SK-MEL-5 (cell line): ENCODE measurements around the gene WDR73. TPM values are rescaled to one million over a fixed set of nuclear protein-coding genes. Genes with fewer than 3 reads are reported as not detected.
A peak's percentile ranks its signal among the peaks of the same experiment; 100 is the strongest.

Experiments
- DNase-seq: peaks from one replicate; pipeline ENCODE4 v3.0.0-alpha.2; 2016; ENCODE audit warnings: low read depth, low spot score
- in situ Hi-C: cut with HindIII; loops from 2 replicates; pipeline ENCODE4 v1.10.0; 2016; ENCODE audit warnings: low sequenced_read_pairs, high pct_unique_total_duplicates, low pct_unique_long_range_greater_than_20kb
- total RNA-seq: library from RNA; depleted of rRNA; stranded (reverse); fragments of >200 nt; shearing (Covaris generic); gene quantifications from 2 replicates; pipeline ENCODE4 v1.2.3, GENCODE V29; 2014; rRNA removed

Gene WDR73
- total RNA-seq, 1 experiment from 2014 or later, result 31.5 TPM

DNA sequence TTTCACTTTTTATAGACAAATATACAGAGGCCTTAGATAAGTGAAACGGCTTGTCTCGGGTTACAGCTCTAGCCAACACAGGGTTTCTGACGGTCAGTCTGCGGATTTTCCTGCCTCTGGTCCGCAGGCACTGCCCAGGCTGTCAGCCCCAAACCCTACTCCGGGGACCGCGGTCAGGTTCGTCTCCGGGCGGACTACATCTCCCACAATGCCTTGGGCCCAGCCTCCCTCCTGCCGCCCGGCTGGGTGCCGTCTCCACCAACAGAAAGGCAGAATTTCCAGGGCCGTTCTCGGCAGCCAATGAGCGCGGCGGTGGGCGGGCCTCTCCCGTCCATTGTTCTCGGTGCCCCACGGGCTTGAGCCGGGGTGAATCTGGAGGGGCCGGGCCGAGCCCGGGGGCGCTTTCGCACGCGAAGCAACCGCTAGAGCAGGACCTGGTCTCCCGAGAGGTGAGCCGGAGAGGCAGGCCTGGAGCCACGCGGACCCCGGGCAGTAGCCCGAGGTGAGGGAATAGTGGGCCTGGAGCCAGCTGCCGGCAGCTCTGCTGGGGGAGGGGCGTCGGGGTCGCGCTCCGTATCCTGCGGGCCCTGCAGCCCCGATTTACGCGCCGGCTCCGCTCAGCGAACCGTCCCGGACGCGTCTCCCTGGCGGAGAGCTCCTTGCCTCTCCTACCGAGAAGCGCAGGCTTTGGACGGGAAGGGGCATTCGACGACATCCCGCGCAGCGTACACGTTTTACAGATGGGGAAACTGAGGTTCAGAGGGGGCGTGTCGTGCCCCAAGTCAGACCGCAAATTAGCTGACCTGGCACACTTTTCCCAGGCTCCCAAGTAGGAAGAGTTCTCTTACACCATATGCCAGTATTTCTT, 53.2 kb downstream of the WDR73 start, which contains the start of gene ZSCAN2:
Gene ZSCAN2, plus strand, starts transcription at position 323 of the 868 bp plus-strand sequence. CDS start 2,919 bp downstream, outside the sequence.
- DNase-seq, result peak; percentile 95
- in situ Hi-C loops, result no loop called here

DNA sequence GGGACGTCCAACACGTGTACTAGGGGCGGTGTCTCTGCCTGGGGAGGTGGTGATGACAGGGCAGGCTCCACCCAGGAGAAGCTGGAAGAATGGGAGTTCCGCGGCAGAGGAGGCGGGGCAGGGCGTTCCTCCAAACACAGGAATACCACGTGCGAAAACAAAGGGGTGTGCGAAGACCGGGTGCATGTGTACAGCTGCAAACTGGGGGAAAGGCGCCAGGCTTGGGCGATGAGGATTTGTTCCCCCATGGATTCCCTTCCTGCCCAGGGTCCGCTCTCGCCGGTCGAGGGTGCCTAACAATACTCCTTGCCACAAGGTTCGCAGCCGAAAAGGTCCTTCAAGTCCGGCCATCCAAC, 53.8 kb downstream of the WDR73 start:
- peak; percentile 83 for DNase-seq
- in situ Hi-C loops, result no loop called here

DNA sequence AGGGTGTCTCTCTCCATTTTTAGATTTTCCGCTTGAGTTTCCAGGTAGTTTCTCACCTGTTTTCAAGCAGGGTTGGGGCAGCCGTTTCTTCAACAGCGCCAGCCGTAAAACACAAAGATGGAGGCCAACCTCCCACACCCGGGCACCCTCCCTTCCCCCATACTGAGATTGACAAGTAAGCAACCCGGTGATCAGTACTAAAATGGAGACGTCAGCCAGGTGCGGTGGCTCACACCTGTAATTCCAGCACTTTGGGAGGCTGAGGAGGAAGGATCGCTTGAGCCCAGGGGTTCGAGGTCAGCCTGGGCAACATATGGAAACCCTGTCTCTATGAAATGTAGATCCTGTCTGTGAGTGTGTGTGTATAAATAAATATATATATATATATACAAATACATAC, 54.2 kb downstream of the WDR73 start:
- in situ Hi-C loops, result no loop called here
- no peak for DNase-seq

DNA sequence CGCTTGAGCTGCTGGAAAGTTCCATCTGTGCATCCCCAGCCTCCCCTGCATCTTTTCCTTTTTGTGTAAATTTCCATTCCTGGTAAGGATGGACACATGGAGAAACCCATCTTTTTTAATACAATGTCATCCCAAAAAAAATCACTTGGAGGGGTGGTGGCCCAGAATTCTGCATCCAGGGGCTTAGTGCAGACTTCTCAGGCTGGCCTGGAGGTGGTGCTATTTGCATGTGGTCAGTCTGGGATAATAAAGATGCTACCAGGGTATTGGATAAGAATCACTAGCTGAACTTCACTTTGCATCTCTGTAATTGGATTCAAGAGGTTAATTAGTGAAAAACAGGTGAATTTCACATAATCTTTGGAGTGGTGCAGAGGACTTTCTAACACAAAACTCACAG, 55.1 kb downstream of the WDR73 start:
- in situ Hi-C loops, result no loop called here
- peak; percentile 80 for DNase-seq

DNA sequence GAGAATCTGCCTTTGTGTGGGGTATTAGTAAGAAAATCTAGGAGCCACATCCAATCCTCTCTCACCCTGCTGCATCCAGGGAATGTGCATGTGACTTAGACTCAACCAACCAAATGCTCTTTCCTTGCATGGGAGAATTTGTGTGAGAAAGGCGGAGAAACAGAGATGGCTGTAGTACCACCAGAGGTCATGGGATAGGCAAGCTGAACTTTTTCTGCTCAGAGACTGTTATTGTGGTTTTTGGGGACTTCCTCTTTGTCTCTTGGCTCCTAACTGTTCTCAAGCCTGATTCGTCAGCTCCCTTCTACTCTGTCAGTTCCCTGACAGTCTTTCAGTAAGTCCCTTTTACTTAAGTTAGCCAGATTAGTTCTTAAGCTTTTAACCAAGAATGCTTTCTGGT, 55.8 kb downstream of the WDR73 start:
- peak; percentile 92 for DNase-seq
- in situ Hi-C loops, result no loop called here

DNA sequence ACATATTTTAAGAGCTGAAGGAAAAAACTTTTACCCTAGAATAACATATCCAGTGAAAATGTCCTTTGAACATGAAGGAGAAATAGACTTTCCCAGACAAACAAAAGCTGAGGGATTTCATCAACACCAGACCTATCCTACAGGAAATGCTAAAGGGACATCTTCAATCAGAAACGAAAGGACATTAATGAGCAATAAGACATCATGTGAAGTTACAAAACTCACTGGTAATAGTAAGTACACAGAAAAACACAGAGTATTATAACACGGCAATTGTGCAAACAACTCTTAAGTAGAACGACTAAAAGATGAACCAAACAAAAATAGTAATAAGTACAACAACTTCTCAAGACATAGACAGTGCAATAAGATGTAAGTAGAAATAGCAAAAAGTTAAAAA, 56.8 kb downstream of the WDR73 start:
- DNase-seq, result no peak

DNA sequence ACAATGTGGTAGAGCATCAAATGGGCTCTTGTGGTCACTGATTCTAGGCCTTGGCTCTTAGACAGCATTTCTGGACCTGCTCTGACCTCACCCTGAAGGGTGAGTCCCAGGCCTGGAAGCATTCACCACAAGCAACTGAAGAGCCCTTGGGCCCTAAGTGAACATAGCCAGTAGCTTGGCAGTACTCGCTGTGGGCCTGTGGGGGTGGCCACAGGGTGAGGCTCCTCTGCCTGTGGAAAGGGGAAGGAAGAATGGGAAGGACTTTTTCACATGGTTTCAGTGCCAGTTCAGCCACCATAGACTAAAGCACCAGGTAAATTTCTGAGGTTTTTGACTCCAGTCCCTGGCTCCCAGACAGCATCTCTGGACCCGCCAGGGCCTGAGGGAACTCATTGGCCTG, 58.4 kb downstream of the WDR73 start:
- in situ Hi-C loops, result no loop called here
- DNase-seq, result no peak

More for the DNA sequence above, 56.8 kb downstream of the WDR73 start:
- in situ Hi-C loops, result no loop called here

DNA sequence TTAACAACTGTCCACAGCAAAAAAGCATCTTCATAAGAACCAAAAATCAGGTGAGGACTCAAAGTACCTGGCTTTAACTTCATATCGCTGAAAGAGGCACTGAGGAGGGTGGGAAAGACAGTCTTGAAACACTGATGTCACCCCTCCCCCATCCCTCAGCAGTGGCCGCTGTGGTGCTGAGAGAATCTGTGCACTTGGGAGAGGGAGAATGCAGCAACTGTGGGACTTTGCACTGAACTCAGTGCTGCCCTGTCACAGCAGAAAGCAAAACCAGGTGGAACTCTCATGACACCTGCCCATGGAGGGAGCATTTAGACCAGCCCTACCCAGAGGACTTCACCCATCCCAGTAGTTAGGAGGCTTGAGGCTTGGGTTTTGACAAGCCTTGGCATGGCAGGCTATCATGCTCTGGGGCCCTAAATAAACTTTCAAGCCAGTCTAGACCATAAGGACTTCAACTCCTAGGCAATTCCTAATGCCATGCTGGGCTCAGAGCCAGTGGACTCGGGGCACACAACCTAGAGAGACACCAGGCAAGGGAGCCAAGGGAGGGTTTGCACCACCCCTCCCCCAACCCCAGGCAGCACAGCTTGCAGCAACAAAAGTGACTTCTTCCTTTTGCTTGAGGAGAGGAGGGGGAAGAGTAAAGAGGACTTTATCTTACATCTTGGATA, 59.3 kb downstream of the WDR73 start:
- in situ Hi-C loops, result no loop called here

DNA sequence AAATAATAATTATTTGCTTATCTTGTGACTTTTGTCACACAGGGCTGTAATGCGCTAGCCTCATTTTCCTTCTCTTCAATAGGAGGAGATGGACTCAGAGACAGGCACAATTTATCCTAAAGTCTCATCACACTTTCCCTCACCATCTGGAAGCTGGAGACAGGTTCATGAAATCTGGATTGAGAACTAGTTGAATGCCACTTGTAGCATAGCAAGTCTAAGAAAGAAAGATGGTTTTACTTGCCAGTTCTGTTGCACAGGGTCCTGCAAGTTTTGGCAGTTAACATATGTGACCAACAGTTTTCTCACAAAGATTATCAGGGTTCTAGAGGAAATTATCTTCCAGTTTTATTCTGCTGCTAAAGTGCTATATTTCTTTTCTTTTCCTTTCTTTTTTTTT, 62.3 kb downstream of the WDR73 start:
- in situ Hi-C loops, result no loop called here
- no peak for DNase-seq

More for the DNA sequence above, 59.3 kb downstream of the WDR73 start:
- no peak for DNase-seq

DNA sequence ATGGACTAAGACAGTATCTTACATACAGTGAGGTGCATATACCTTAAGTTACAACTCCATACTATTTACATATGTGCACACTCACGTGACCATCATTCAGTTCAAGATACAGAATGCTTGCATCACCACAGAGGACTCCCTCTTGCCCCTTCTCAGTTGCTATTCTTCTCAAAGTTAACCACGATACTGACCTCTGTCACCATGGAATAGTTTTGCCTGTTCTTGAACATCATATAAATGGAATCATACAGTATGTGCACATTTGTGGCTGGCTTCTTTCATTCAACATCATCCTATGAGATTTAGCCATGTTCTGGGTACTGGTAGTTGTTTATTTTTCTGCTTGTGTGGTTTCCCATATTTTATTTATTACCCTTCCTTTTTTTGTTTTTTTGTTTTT, 63.7 kb downstream of the WDR73 start:
- DNase-seq, result no peak
- in situ Hi-C loops, result no loop called here

Other genes with a start within 250 kb of the WDR73 start
- gene ZSCAN2, start 53.3 kb downstream of the WDR73 start, total RNA-seq, result 17.4 and 19.9 TPM in 2 replicates
- 2.5 and 5.4 TPM in 2 replicates for gene NMB, start 3.9 kb upstream of the WDR73 start, total RNA-seq
- 276 and 279 TPM in 2 replicates for gene SEC11A, start 61.9 kb upstream of the WDR73 start, total RNA-seq
- gene ZNF592, start 94.3 kb upstream of the WDR73 start, total RNA-seq, result 4.5 and 6.8 TPM in 2 replicates
- 0.03 TPM in 2 replicates for gene ALPK3, start 163.1 kb upstream of the WDR73 start, total RNA-seq
- not detected in 2 replicates for gene SLC28A1, start 230.4 kb upstream of the WDR73 start, total RNA-seq